Breast epithelium (tissue), 4 donors: Measurements from ENCODE around the gene POLN. TPM values are rescaled to one million over a fixed set of nuclear protein-coding genes. Genes with fewer than 3 reads are reported as not detected.

ENCODE experiments used
- DNase-seq, 2 donors: peaks; one replicate each; pipeline ENCODE4 v3.0.0-alpha.2; 2019; ENCODE audit warnings: low spot score in 2 of 2
- H3K27ac ChIP-seq, 2 donors: fragments of 200-600 bp; sonication (generic) in 1 of 2; one replicate each; pipeline ENCODE4 v1.5.1; 2016 to 2019; ENCODE audit warnings: mild to moderate bottlenecking in 1 of 2
- H3K27me3 ChIP-seq, 2 donors: fragments of 200-600 bp; sonication (generic) in 1 of 2; one replicate each; pipeline versions ENCODE4 v1.5.1 to v1.6.0; 2017 to 2019; ENCODE audit warnings: control low read depth in 1 of 2, mild to moderate bottlenecking in 1 of 2
- H3K36me3 ChIP-seq: fragments of 200-600 bp; one replicate; pipeline ENCODE4 v1.5.1; 2019
- H3K4me1 ChIP-seq, 2 donors: fragments of 200-600 bp; sonication (generic); one replicate each; pipeline ENCODE4 v1.5.1; 2016 to 2019; ENCODE audit warnings: control low read depth in 1 of 2
- H3K4me3 ChIP-seq, 3 donors: fragments of 200-600 bp; sonication (generic); 1 replicate in 2 of 3; 2 replicates in 1 of 3; pipeline ENCODE4 v1.5.1; 2016 to 2019; ENCODE audit warnings: mild to moderate bottlenecking in 3 of 3, moderate library complexity in 2 of 3
- H3K9me3 ChIP-seq, 2 donors: fragments of 200-600 bp; sonication (generic) in 1 of 2; one replicate each; pipeline ENCODE4 v1.5.1; 2016 to 2019; ENCODE audit warnings: control low read depth in 1 of 2
- CTCF ChIP-seq, 3 donors: fragments of 450-650 bp; IDR thresholded peaks; one replicate each; pipeline ENCODE4 v1.5.1; 2016 to 2017; ENCODE audit warnings: antibody characterized with exemption in 3 of 3, mild to moderate bottlenecking in 3 of 3, moderate library complexity in 3 of 3
- POLR2A ChIP-seq: fragments of 450-650 bp; IDR thresholded peaks from one replicate; pipeline ENCODE4 v1.6.1; 2016; ENCODE audit warnings: antibody characterized with exemption, mild to moderate bottlenecking, moderate library complexity
- POLR2AphosphoS5 ChIP-seq, 3 donors: sonication (generic); formaldehyde crosslinking; IDR thresholded peaks; one replicate each; pipeline ENCODE4 v1.6.1; 2017; ENCODE audit warnings: antibody characterized with exemption in 3 of 3
- intact Hi-C: fragments of 100-400 bp; cut with DNase I; formaldehyde crosslinking; loops from one replicate; pipeline ENCODE4 v1.15.1; 2023; ENCODE audit warnings: low total_unique reads
- total RNA-seq, 3 donors: library from RNA; depleted of rRNA; stranded (reverse); fragments of >200 nt; gene quantifications; one replicate each; pipeline ENCODE4 v1.1.0, GENCODE V29; 2016

Gene POLN
- total RNA-seq, 3 donors from 2014 or later = 3.3 to 4.7 (median 4.3) TPM

- Histone ChIP-seq H3K9me3 (peaks cover 0 to 6% of the 10 kb centered on the region in 2 donors), H3K4me3 (no peak overlapping the region), H3K27ac (no peak overlapping the region), H3K36me3 (no peaks in the 10 kb centered on the region), H3K27me3 (no peaks in the 10 kb centered on the region), H3K4me1 (no peaks in the 10 kb centered on the region)
- intact Hi-C loops = no loop called here
- no peak for TF ChIP-seq POLR2A
- TF ChIP-seq CTCF (IDR thresholded peaks at IDR 0.05) = peak in 2 of 3 donors; percentile 19 to 28
- TF ChIP-seq POLR2AphosphoS5 (IDR thresholded peaks at IDR 0.05) = no peak
- DNase-seq = no peak
Measured at GRCh38 chr4:2186133-2186864, 55.6 kb downstream of the POLN start.

GRCh38 chr4:2183394-2183793 is 58.5 kb downstream of the POLN start:
- TF ChIP-seq POLR2A (no peak), POLR2AphosphoS5 (IDR thresholded peaks at IDR 0.05) (no peak), CTCF (IDR thresholded peaks at IDR 0.05) (no peak)
- no peak overlapping the region for H3K4me3 ChIP-seq
- no peaks in the 10 kb centered on the region for H3K27me3 ChIP-seq
- no peaks in the 10 kb centered on the region for H3K36me3 ChIP-seq
- no peaks in the 10 kb centered on the region for H3K4me1 ChIP-seq
- no peak for DNase-seq
- peaks cover 0 to 6% of the 10 kb centered on the region in 2 donors for H3K9me3 ChIP-seq
- intact Hi-C loops = no loop called here
- no peak overlapping the region for H3K27ac ChIP-seq

GRCh38 chr4:2182994-2183393 is 58.9 kb downstream of the POLN start:
- H3K27ac ChIP-seq = no peak overlapping the region
- H3K4me1 ChIP-seq = no peaks in the 10 kb centered on the region
- DNase-seq = no peak
- H3K36me3 ChIP-seq = no peaks in the 10 kb centered on the region
- no peaks in the 10 kb centered on the region for H3K27me3 ChIP-seq
- peaks cover 0 to 6% of the 10 kb centered on the region in 2 donors for H3K9me3 ChIP-seq
- TF ChIP-seq CTCF (IDR thresholded peaks at IDR 0.05) = no peak
- no peak for TF ChIP-seq POLR2A
- TF ChIP-seq POLR2AphosphoS5 (IDR thresholded peaks at IDR 0.05) = no peak
- intact Hi-C loops = no loop called here
- H3K4me3 ChIP-seq = no peak overlapping the region

- no peak for TF ChIP-seq POLR2A
- TF ChIP-seq CTCF (IDR thresholded peaks at IDR 0.05) = no peak
- no peak for TF ChIP-seq POLR2AphosphoS5 (IDR thresholded peaks at IDR 0.05)
- H3K27ac ChIP-seq = no peak overlapping the region
- H3K4me1 ChIP-seq = no peaks in the 10 kb centered on the region
- H3K9me3 ChIP-seq = no peaks in the 10 kb centered on the region
- H3K36me3 ChIP-seq = no peaks in the 10 kb centered on the region
- no peak for DNase-seq
- no peak overlapping the region for H3K4me3 ChIP-seq
- H3K27me3 ChIP-seq = no peaks in the 10 kb centered on the region
- intact Hi-C loops = no loop called here
Measured at GRCh38 chr4:2180410-2180809, 61.5 kb downstream of the POLN start.

- Histone ChIP-seq H3K27me3 (no peaks in the 10 kb centered on the region), H3K4me3 (no peak overlapping the region), H3K27ac (no peak overlapping the region), H3K9me3 (no peaks in the 10 kb centered on the region), H3K4me1 (no peaks in the 10 kb centered on the region), H3K36me3 (no peaks in the 10 kb centered on the region)
- no peak for TF ChIP-seq POLR2A
- TF ChIP-seq CTCF (IDR thresholded peaks at IDR 0.05) = no peak
- TF ChIP-seq POLR2AphosphoS5 (IDR thresholded peaks at IDR 0.05) = no peak
- no peak for DNase-seq
- intact Hi-C loops = no loop called here
Measured at GRCh38 chr4:2179717-2180116, 62.2 kb downstream of the POLN start.
